Adrenal gland (tissue), 12 donors: ENCODE measurements around the gene ASB2. TPM values are rescaled to one million over a fixed set of nuclear protein-coding genes. Genes with fewer than 3 reads are reported as not detected.

Source experiments
- DNase-seq, 7 donors: peaks; one replicate each; pipeline ENCODE4 v3.0.0-alpha.2; 2019 to 2020
- H3K27ac ChIP-seq, 5 donors: fragments of 200-600 bp; sonication (generic) in 4 of 5; 1 replicate in 3 of 5; 2 replicates in 2 of 5; pipeline versions ENCODE4 v1.5.1 to v1.8.0; 2016 to 2020; ENCODE audit warnings: mild to moderate bottlenecking in 1 of 5
- H3K27me3 ChIP-seq: fragments of 200-600 bp; 2 replicates; pipeline ENCODE4 v1.8.0; 2021
- H3K36me3 ChIP-seq, 2 donors: fragments of 200-600 bp; replicated peaks in 1 of 2; 1 replicate in 1 of 2; 2 replicates in 1 of 2; pipeline versions ENCODE4 v1.5.1 to v1.8.0; 2018 to 2022
- H3K4me1 ChIP-seq, 2 donors: fragments of 200-600 bp; replicated peaks in 1 of 2; 1 replicate in 1 of 2; 2 replicates in 1 of 2; pipeline versions ENCODE4 v1.5.1 to v1.8.0; 2018 to 2021
- H3K4me3 ChIP-seq, 4 donors: fragments of 200-600 bp; sonication (generic) in 3 of 4; one replicate each; pipeline ENCODE4 v1.5.1; 2016 to 2018
- H3K9me3 ChIP-seq, 3 donors: fragments of 200-600 bp; sonication (generic) in 1 of 3; replicated peaks in 1 of 3; 1 replicate in 2 of 3; 2 replicates in 1 of 3; pipeline versions ENCODE4 v1.5.1 to v1.8.0; 2016 to 2021
- POLR2A ChIP-seq, 2 donors: fragments of 450-650 bp; IDR thresholded peaks; one replicate each; pipeline ENCODE4 v1.6.1; 2017; ENCODE audit warnings: antibody characterized with exemption in 2 of 2, mild to moderate bottlenecking in 2 of 2, moderate library complexity in 1 of 2
- WGBS, 4 donors: extraction: QIAGEN DNeasy Blood & Tissue Kit in 2 of 4; methylation state at CpG; one replicate each; pipeline versions ENCODE4 v1.1.5 to v1.1.7; 2013 to 2017; 5-methylcytosine and 5-hydroxymethylcytosine counted together
- intact Hi-C, 2 donors: fragments of 100-400 bp; cut with DNase I; formaldehyde crosslinking; loops; one replicate each; pipeline versions ENCODE4 v1.14.1 to v1.15.0; 2022 to 2023
- polyA plus RNA-seq, 3 donors: library from polyadenylated mRNA; stranded (reverse); fragments of 200-250 nt in 2 of 3; fragments of 350-450 nt in 1 of 3; fragmentation: Illumina TruSeq in 1 of 3; extraction: RNeasy Lipid Tissue Mini Kit (QIAGEN cat#74804) in 1 of 3; gene quantifications; one replicate each; pipeline ENCODE4 v1.2.3, GENCODE V29; 2013 to 2014
- total RNA-seq, 9 donors: library from RNA; depleted of rRNA in 4 of 9; stranded (reverse); fragments of >200 nt in 4 of 9; fragments of 120-200 nt in 1 of 9; fragmentation: NEBNext Ultra II Directional in 1 of 9; extraction: Animal tissue kit (Norgen Biotek cat#: 25700) in 1 of 9; gene quantifications; one replicate each; pipeline versions ENCODE4 v1.1.0 to v1.2.4, GENCODE V29; 2013 to 2023
- TF ChIP-seq, protein P1 (sequence below), 6 experiments: fragments of 450-650 bp in 4 of 6; fragments of 200-600 bp in 2 of 6; sonication (generic) in 1 of 6; IDR thresholded peaks; 1 replicate in 5 of 6; 2 replicates in 1 of 6; pipeline versions ENCODE4 v1.5.1 to v1.8.0; 2016 to 2021; ENCODE audit warnings: antibody characterized with exemption in 6 of 6, mild to moderate bottlenecking in 2 of 6, moderate library complexity in 1 of 6
- donor health status: healthy with polysubstance abuse.
- donor health status: Bipolar disorder and iron deficiency.
- donor health status: DM: yes; HTN: yes; CAD: no.
- donor health status: DM: no; HTN: no; CAD: no.
- donor health status: DM: no; HTN: no; CAD: no.
- donor health status: DM: yes; HTN: yes; CAD: no.

The ASB2 gene
- total and polyA plus RNA-seq, 12 donors, result 0.19 to 5.9 (median 0.66) TPM; not detected in 1

- Histone ChIP-seq H3K27ac (peak overlapping the region in 2 of 5 donors; percentile 67 to 75), H3K4me1 (peaks cover 9 to 26% of the 10 kb centered on the region in 2 donors)
Measured at GRCh38 chr14:93958567-93959238, 17.7 kb downstream of the ASB2 start.

DNA sequence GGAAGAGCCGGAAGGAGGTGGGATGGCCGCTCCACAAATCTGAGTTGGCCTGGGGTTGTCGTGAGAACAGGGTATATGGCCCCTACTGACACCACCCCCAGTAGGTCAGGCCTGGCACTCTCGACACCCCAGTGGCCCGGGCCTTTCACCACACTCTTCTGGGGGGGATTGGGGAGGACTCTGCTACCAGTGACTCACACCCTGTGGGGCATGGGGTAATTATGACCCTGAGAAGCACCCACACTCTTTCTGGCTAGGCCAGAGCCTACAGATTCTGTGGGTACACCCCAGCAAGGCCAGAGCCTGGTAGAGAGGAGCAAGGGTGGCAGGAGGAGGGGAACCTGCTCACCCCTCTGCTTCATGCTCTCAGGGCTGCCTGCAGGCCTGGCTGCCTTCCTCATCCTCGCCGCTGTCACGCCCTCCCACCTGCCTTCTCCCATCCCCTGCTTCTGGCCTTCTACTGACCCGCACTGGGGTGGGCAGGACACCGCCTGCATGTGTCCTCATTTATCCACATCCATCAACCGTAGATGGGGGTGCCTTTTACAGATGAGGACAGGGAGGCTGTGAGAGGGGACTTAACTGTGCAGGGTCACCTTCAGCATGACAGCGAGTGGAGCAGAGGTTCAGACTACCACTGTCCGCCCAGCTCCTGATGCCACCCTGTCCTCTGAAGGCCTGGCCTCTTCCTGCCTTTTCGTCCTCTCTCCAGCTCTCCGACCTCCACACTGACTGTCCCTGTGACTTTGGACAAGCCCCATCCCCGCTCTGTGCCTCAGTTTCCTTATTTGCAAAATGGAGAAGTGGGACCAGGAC, 18.4 kb downstream of the ASB2 start:
- WGBS, 4 donors, result 93 to 96% (median 95%) methylated on average over 16 of the region's 16 CpGs
- intact Hi-C loops, result no loop called here
- Histone ChIP-seq H3K27me3 (no peaks in the 10 kb centered on the region), H3K4me1 (peaks cover 9 to 27% of the 10 kb centered on the region in 2 donors), H3K4me3 (no peak overlapping the region), H3K36me3 (no peaks in the 10 kb centered on the region), H3K27ac (no peak overlapping the region), H3K9me3 (no peaks in the 10 kb centered on the region)
- TF ChIP-seq POLR2A (IDR thresholded peaks at IDR 0.05), result no peak
- TF ChIP-seq, protein P1, sequence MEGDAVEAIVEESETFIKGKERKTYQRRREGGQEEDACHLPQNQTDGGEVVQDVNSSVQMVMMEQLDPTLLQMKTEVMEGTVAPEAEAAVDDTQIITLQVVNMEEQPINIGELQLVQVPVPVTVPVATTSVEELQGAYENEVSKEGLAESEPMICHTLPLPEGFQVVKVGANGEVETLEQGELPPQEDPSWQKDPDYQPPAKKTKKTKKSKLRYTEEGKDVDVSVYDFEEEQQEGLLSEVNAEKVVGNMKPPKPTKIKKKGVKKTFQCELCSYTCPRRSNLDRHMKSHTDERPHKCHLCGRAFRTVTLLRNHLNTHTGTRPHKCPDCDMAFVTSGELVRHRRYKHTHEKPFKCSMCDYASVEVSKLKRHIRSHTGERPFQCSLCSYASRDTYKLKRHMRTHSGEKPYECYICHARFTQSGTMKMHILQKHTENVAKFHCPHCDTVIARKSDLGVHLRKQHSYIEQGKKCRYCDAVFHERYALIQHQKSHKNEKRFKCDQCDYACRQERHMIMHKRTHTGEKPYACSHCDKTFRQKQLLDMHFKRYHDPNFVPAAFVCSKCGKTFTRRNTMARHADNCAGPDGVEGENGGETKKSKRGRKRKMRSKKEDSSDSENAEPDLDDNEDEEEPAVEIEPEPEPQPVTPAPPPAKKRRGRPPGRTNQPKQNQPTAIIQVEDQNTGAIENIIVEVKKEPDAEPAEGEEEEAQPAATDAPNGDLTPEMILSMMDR (IDR thresholded peaks at IDR 0.05), result no peak
- DNase-seq, result no peak

More at GRCh38 chr14:93958567-93959238, 17.7 kb downstream of the ASB2 start:
- TF ChIP-seq POLR2A (IDR thresholded peaks at IDR 0.05), result no peak
- TF ChIP-seq, protein P1 (IDR thresholded peaks at IDR 0.05), result no peak
- Histone ChIP-seq H3K27me3 (no peaks in the 10 kb centered on the region), H3K36me3 (no peaks in the 10 kb centered on the region), H3K4me3 (no peak overlapping the region), H3K9me3 (no peaks in the 10 kb centered on the region)
- whole genome bisulfite sequencing, 4 donors, result 84 to 89% (median 86%) methylated on average over 6 to 7 of the region's 7 CpGs
- no peak for DNase-seq
- intact Hi-C loops, result no loop called here

DNA sequence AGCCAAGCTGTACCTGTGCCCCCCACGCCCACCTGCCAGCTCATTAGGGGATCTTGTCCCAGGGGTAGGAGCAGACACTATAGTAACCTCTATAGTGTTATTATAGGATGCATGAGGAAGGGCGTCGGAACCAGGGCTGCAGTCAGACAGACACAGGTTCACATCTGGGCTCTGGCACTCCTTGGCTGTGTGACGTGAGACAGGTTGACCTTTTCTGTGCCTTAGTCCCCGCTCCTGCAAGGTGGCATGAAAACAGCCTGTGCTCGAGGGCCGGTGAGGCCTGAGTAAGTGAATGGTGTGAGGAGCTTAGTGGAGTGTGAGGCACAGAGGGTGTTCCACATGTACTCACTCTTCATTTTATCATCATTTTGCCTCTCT, 19.0 kb downstream of the ASB2 start:
- no peak for TF ChIP-seq POLR2A (IDR thresholded peaks at IDR 0.05)
- TF ChIP-seq, protein P1 (IDR thresholded peaks at IDR 0.05), result no peak
- Histone ChIP-seq H3K4me1 (peaks cover 9 to 25% of the 10 kb centered on the region in 2 donors), H3K36me3 (no peaks in the 10 kb centered on the region), H3K4me3 (no peak overlapping the region), H3K27me3 (no peaks in the 10 kb centered on the region), H3K9me3 (no peaks in the 10 kb centered on the region), H3K27ac (no peak overlapping the region)
- intact Hi-C loops, result no loop called here
- no peak for DNase-seq
- WGBS, 4 donors, result 89 to 95% (median 93%) methylated on average over 4 to 7 of the region's 7 CpGs

DNA sequence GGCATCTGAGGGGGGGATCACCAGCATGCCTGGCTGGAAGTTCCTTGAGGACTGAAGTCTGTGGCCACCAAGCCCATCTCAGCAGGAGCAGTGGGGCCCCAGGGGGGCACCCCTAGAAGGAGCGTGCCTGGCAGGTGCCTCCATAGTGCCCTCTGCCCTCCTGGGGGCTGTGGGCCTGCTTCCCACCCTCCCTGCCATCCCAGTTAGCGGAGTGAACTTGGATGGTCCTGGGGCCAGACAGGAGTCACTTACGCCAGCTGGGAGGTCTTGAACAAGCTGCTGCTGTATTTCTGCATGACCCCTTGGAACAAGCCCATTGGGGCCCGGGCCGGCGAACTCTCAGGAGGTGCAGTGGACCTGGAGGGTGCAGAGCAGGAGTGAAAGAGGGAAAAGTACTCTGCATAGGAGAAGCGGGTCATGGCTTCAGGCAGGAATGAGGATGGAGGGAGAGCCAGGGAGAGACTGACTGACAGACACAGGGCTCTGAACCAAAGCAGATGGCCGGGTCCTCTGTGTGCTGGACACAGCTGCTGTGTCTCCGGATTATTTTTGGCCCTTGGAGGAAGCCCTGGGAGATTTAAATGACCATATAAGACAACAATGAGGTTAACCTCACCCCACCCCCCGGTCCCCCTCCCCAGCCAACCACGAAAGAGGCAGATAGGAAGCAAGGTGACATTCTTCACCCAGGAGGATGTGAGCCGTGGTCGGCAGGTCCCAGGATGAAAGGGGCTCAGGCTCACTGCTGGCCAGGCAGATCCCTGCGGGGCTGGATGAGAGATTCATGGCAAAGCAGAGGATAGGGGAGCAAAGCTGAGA, 19.6 kb downstream of the ASB2 start:
- intact Hi-C loops, result no loop called here
- H3K4me1 ChIP-seq, result peaks cover 9 to 25% of the 10 kb centered on the region in 2 donors
- H3K36me3 ChIP-seq, result no peaks in the 10 kb centered on the region
- H3K9me3 ChIP-seq, result no peaks in the 10 kb centered on the region
- no peak overlapping the region for H3K4me3 ChIP-seq
- H3K27me3 ChIP-seq, result no peaks in the 10 kb centered on the region
- TF ChIP-seq, protein P1 (IDR thresholded peaks at IDR 0.05), result no peak
- TF ChIP-seq POLR2A (IDR thresholded peaks at IDR 0.05), result no peak
- 66 to 82% (median 73%) methylated on average over 11 to 14 of the region's 14 CpGs for WGBS, 4 donors
- no peak for DNase-seq
- no peak overlapping the region for H3K27ac ChIP-seq
